Germinal center (tissue), 1 donor: ENCODE results near the gene CCDC92B.
"Not testable (repeated sequence)": the region's sequence is repeated elsewhere in the genome, so short reads cannot be mapped to it uniquely, and the experiment has no call there.

Experiments
- DNase-seq: peaks from one replicate; pipeline ENCODE4 v3.0.0; 2012; ENCODE audit warnings: mixed read lengths, low spot score

CCDC92B gene

GRCh38 chr17:2749058-2749783 lies at the start of gene CCDC92B:
CCDC92B (minus strand) TSS chr17:2749652; CDS start chr17:2735145, 14,507 bp downstream.
- no peak for DNase-seq

GRCh38 chr17:2798678-2799077 lies 49.2 kb upstream of the CCDC92B start:
- DNase-seq = no peak

- no peak for DNase-seq
Observed at GRCh38 chr17:2798188-2798587, 48.7 kb upstream of the CCDC92B start.

- DNase-seq = no peak
Observed at GRCh38 chr17:2797637-2798036, 48.2 kb upstream of the CCDC92B start.

- DNase-seq = no peak
Observed at GRCh38 chr17:2797226-2797625, 47.8 kb upstream of the CCDC92B start.

- DNase-seq = no peak
Observed at GRCh38 chr17:2796164-2797125, 47.0 kb upstream of the CCDC92B start, which contains the start of gene RAP1GAP2. RAP1GAP2 (plus strand) TSS chr17:2796438; CDS start chr17:2796528, 90 bp downstream.

GRCh38 chr17:2795441-2796163 lies 46.1 kb upstream of the CCDC92B start:
- no peak for DNase-seq

- DNase-seq = no peak
Observed at GRCh38 chr17:2794111-2794803, 44.8 kb upstream of the CCDC92B start.

GRCh38 chr17:2792366-2793169 lies 43.1 kb upstream of the CCDC92B start:
- no peak for DNase-seq

- no peak for DNase-seq
Observed at GRCh38 chr17:2789700-2790099, 40.2 kb upstream of the CCDC92B start.

GRCh38 chr17:2786176-2786881 lies 36.9 kb upstream of the CCDC92B start:
- peak; percentile 90 for DNase-seq

GRCh38 chr17:2785376-2785775 lies 35.9 kb upstream of the CCDC92B start:
- not testable (repeated sequence) for DNase-seq

- no peak for DNase-seq
Observed at GRCh38 chr17:2784864-2785263, 35.4 kb upstream of the CCDC92B start.

- DNase-seq = no peak
Observed at GRCh38 chr17:2783310-2784030, 34.0 kb upstream of the CCDC92B start.

GRCh38 chr17:2782055-2782454 lies 32.6 kb upstream of the CCDC92B start:
- no peak for DNase-seq

GRCh38 chr17:2781598-2781997 lies 32.1 kb upstream of the CCDC92B start:
- not testable (repeated sequence) for DNase-seq

- no peak for DNase-seq
Observed at GRCh38 chr17:2780931-2781454, 31.5 kb upstream of the CCDC92B start.

GRCh38 chr17:2780256-2780655 lies 30.8 kb upstream of the CCDC92B start:
- no peak for DNase-seq

GRCh38 chr17:2779545-2779944 lies 30.1 kb upstream of the CCDC92B start:
- DNase-seq = no peak
